A549 (cell line): ENCODE measurements around the gene PIF1. TPM values are rescaled to one million over a fixed set of nuclear protein-coding genes. Genes with fewer than 3 reads are reported as not detected.

Source experiments
- ATAC-seq, 2 experiments: fragments of 200-7000 bp in 1 of 2; fragments of >200 bp in 1 of 2; cut with Nextera tagmentation in 1 of 2; cut with Tn5 transposase in 1 of 2; 3 replicates each; pipeline versions ENCODE4 v1.8.0 to v1.9.1; 2018 to 2020; ENCODE audit warnings: mild to moderate bottlenecking in 1 of 2, moderate library complexity in 1 of 2
- CTCF ChIA-PET: fragments of 300-600 bp; sonication (Branson Sonifier 250); formaldehyde crosslinking; extraction: SDS; loops from one replicate; lab custom pipeline; 2021; ENCODE audit warnings: antibody characterized with exemption, inconsistent platforms; lab: Yijun Ruan, JAX
- POLR2A ChIA-PET: fragments of 350-600 bp; formaldehyde crosslinking; extraction: SDS; loops from one replicate; lab custom pipeline; 2021; ENCODE audit warnings: antibody characterized with exemption, inconsistent platforms; lab: Yijun Ruan, JAX
- DNase-seq, 2 experiments: peaks; one replicate each; pipeline versions ENCODE4 v3.0.0 to v3.0.0-alpha.2; 2011 to 2016; ENCODE audit warnings: low read depth in 1 of 2, low spot score in 1 of 2
- FAIRE-seq: peaks from 2 replicates; lab custom pipeline; 2011; peaks lifted over from hg19 to GRCh38; lab: Jason Lieb, UNC
- H3K27ac ChIP-seq, 2 experiments: fragments of >200 bp; sonication (Bioruptor Twin); formaldehyde crosslinking; 3 replicates each; pipeline ENCODE4 v1.5.1; 2016 to 2017
- H3K4me1 ChIP-seq: fragments of >200 bp; sonication (Bioruptor Twin); formaldehyde crosslinking; 3 replicates; pipeline ENCODE4 v1.6.1; 2016
- H3K4me2 ChIP-seq: fragments of >200 bp; sonication (Bioruptor Twin); formaldehyde crosslinking; 3 replicates; pipeline ENCODE4 v1.6.1; 2016
- H3K4me3 ChIP-seq: fragments of >200 bp; sonication (Bioruptor Twin); formaldehyde crosslinking; 3 replicates; pipeline ENCODE4 v1.5.1; 2016
- H3K9me3 ChIP-seq: fragments of >200 bp; sonication (Bioruptor Twin); formaldehyde crosslinking; 3 replicates; pipeline ENCODE4 v1.6.1; 2016
- BCL3 ChIP-seq: fragments of >200 bp; sonication (Bioruptor Twin); formaldehyde crosslinking; IDR thresholded peaks from 3 replicates; pipeline ENCODE4 v1.6.1; 2016
- CTCF ChIP-seq: fragments of >200 bp; sonication (Bioruptor Twin); formaldehyde crosslinking; IDR thresholded peaks from 3 replicates; pipeline ENCODE4 v1.5.1; 2016
- EHMT2 ChIP-seq: fragments of 200-600 bp; sonication (generic); IDR thresholded peaks from 2 replicates; pipeline ENCODE4 v1.6.1; 2016; ENCODE audit warnings: antibody characterized with exemption, low read depth, mild to moderate bottlenecking, moderate library complexity
- ELK1 ChIP-seq: fragments of 150-350 bp; IDR thresholded peaks from 2 replicates; pipeline ENCODE4 v1.6.1; 2014; ENCODE audit warnings: low read depth, mild to moderate bottlenecking, low read length
- ESRRA ChIP-seq: fragments of 150-350 bp; IDR thresholded peaks from 2 replicates; pipeline ENCODE4 v1.6.1; 2014; ENCODE audit warnings: mild to moderate bottlenecking, low read length, borderline replicate concordance
- FOSB ChIP-seq: fragments of 250-450 bp; sonication (Bioruptor Pico); IDR thresholded peaks from 2 replicates; pipeline ENCODE4 v1.5.0; 2020; ENCODE audit warnings: mild to moderate bottlenecking, moderate library complexity
- FOSL2 ChIP-seq, 2 experiments: fragments of 450-650 bp in 1 of 2; fragments of >200 bp in 1 of 2; sonication (Bioruptor Twin) in 1 of 2; formaldehyde crosslinking; IDR thresholded peaks; 2 replicates each; pipeline versions ENCODE4 v1.5.0 to v1.6.1; 2016 to 2020; ENCODE audit warnings: mild to moderate bottlenecking in 1 of 2, moderate library complexity in 1 of 2
- GATA3 ChIP-seq: IDR thresholded peaks from 2 replicates; pipeline ENCODE4 v1.6.1; 2012; ENCODE audit warnings: borderline replicate concordance
- HEYL ChIP-seq: fragments of 250-450 bp; sonication (Bioruptor Pico); IDR thresholded peaks from 2 replicates; pipeline ENCODE4 v1.8.0; 2021; ENCODE audit warnings: mild to moderate bottlenecking, moderate library complexity
- HOXA7 ChIP-seq: fragments of 250-450 bp; sonication (Bioruptor Pico); IDR thresholded peaks from 2 replicates; pipeline ENCODE4 v1.5.0; 2020; ENCODE audit warnings: mild to moderate bottlenecking, moderate library complexity
- JUN ChIP-seq, 2 experiments: fragments of >200 bp; sonication (Bioruptor Twin); formaldehyde crosslinking; IDR thresholded peaks; 2 replicates in 1 of 2; 3 replicates in 1 of 2; pipeline ENCODE4 v1.6.1; 2016 to 2017
- KDM1A ChIP-seq: fragments of 200-600 bp; sonication (generic); IDR thresholded peaks from 2 replicates; pipeline ENCODE4 v1.6.1; 2016; ENCODE audit warnings: low read depth, mild to moderate bottlenecking
- MAFK ChIP-seq: fragments of 450-650 bp; IDR thresholded peaks from 2 replicates; pipeline ENCODE4 v1.6.1; 2014; ENCODE audit not compliant: partially characterized antibody
- NFE2L2 ChIP-seq: fragments of 150-350 bp; conservative IDR thresholded peaks from 2 replicates; pipeline ENCODE4 v1.6.1; 2014; ENCODE audit warnings: low read length
- NPAS2 ChIP-seq: fragments of 250-450 bp; sonication (Bioruptor Pico); IDR thresholded peaks from 2 replicates; pipeline ENCODE4 v1.8.0; 2022; ENCODE audit warnings: mild to moderate bottlenecking, moderate library complexity, borderline replicate concordance
- PHF8 ChIP-seq: fragments of 200-600 bp; sonication (generic); IDR thresholded peaks from 2 replicates; pipeline ENCODE4 v1.6.1; 2016; ENCODE audit warnings: low read depth, mild to moderate bottlenecking, antibody characterized with exemption, moderate library complexity, borderline replicate concordance
- POLR2A ChIP-seq: IDR thresholded peaks from 2 replicates; pipeline ENCODE4 v1.6.1; 2012; ENCODE audit warnings: mild to moderate bottlenecking, low read length
- RAD21 ChIP-seq, 2 experiments: fragments of >200 bp in 1 of 2; sonication (Bioruptor Twin) in 1 of 2; formaldehyde crosslinking in 1 of 2; IDR thresholded peaks in 1 of 2; conservative IDR thresholded peaks in 1 of 2; 2 replicates in 1 of 2; 3 replicates in 1 of 2; pipeline ENCODE4 v1.6.1; 2012 to 2018; ENCODE audit warnings: inconsistent platforms in 1 of 2
- RFX5 ChIP-seq: fragments of 450-650 bp; IDR thresholded peaks from 2 replicates; pipeline ENCODE4 v1.7.1; 2014; ENCODE audit warnings: antibody characterized with exemption, mild to moderate bottlenecking, moderate library complexity
- SMC3 ChIP-seq: fragments of >200 bp; sonication (Bioruptor Twin); formaldehyde crosslinking; IDR thresholded peaks from 3 replicates; pipeline ENCODE4 v1.6.1; 2018; ENCODE audit warnings: inconsistent platforms
- TP53 ChIP-seq: fragments of 250-450 bp; sonication (Bioruptor Pico); IDR thresholded peaks from 2 replicates; pipeline ENCODE4 v1.5.0; 2021; ENCODE audit warnings: mild to moderate bottlenecking, moderate library complexity
- ZFP36 ChIP-seq: fragments of 450-650 bp; IDR thresholded peaks from 2 replicates; pipeline ENCODE4 v1.6.1; 2014; ENCODE audit warnings: borderline replicate concordance; ENCODE audit not compliant: partially characterized antibody
- ZSCAN20 ChIP-seq: fragments of 250-450 bp; sonication (Bioruptor Pico); IDR thresholded peaks from 2 replicates; pipeline ENCODE4 v1.8.0; 2022; ENCODE audit warnings: mild to moderate bottlenecking, moderate library complexity
- WGBS: methylation state at CpG from one replicate; pipeline ENCODE4 v1.1.6; 2017; ENCODE audit errors: missing lambda C conversion rate; 5-methylcytosine and 5-hydroxymethylcytosine counted together
- polyA plus RNA-seq, 4 experiments: library from polyadenylated mRNA; depleted of rRNA in 3 of 4; stranded (reverse); fragments of >200 nt; fragmentation: RNase III in 1 of 4; extraction: RNeasy Plus Mini Kit Qiagen cat#74134 plus additional on column Dnase treatment in 1 of 4; gene quantifications; 2 replicates in 3 of 4; 3 replicates in 1 of 4; pipeline ENCODE4 v1.2.3, GENCODE V29; 2011 to 2017
- TF ChIP-seq, protein P1 (sequence below): IDR thresholded peaks from 2 replicates; pipeline ENCODE4 v1.6.1; 2012; ENCODE audit warnings: low read depth, borderline replicate concordance
- TF ChIP-seq, protein P2 (sequence below): IDR thresholded peaks from 2 replicates; pipeline ENCODE4 v1.6.1; 2012

PIF1 gene
- polyA plus RNA-seq, 2 of the 4 experiments (the other 2 are of a cell fraction): 8.5 to 24.9 TPM

DNA sequence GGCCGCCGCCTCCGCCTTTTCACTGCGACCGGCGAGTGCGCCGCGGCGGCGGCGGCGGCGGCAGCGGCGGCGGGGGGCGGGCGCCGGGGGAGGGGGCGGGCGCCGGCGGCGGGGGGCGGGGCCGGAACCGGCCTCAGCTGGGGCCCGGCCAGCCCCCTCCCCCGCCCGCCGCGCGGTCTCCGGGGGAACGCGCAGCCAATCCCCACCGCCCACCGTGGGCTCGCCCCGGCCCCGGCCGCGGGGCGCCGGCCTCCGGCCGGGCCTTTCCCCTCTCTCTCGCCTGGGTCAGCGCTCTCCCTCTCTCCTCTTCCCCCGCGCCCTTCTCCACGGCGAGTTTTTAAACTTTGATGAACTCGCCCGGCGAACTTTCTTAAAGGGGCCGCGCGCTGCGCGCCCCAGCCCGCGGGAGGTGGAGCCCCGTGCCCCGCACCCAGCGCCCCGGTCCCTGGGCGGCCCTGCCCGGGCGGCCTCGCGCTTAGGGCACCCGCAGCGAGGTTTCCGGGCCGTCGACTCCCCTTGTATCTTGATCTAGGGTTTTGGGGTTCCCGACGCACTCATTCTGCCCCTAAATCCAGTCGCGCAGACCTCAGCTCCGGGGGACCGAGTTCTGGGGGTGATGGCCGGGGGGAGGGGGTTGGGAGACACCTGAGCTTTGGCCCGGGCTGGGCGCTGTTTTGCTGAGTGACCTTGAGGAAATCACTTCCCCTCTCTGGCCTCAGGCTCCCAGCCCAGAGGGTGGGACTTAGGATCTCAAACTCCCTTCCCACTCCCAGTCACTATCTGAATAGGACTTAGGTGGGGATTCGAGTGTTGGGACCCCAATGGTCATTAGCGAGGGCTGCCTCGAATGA is 49.7 kb downstream of the PIF1 start, which contains the start of gene RBPMS2:
TSS of gene RBPMS2 (minus strand) at position 39 of the 851 bp plus-strand sequence. CDS start 270 bp downstream, outside the sequence.
- H3K9me3 ChIP-seq: no peaks in the 10 kb centered on the region

DNA sequence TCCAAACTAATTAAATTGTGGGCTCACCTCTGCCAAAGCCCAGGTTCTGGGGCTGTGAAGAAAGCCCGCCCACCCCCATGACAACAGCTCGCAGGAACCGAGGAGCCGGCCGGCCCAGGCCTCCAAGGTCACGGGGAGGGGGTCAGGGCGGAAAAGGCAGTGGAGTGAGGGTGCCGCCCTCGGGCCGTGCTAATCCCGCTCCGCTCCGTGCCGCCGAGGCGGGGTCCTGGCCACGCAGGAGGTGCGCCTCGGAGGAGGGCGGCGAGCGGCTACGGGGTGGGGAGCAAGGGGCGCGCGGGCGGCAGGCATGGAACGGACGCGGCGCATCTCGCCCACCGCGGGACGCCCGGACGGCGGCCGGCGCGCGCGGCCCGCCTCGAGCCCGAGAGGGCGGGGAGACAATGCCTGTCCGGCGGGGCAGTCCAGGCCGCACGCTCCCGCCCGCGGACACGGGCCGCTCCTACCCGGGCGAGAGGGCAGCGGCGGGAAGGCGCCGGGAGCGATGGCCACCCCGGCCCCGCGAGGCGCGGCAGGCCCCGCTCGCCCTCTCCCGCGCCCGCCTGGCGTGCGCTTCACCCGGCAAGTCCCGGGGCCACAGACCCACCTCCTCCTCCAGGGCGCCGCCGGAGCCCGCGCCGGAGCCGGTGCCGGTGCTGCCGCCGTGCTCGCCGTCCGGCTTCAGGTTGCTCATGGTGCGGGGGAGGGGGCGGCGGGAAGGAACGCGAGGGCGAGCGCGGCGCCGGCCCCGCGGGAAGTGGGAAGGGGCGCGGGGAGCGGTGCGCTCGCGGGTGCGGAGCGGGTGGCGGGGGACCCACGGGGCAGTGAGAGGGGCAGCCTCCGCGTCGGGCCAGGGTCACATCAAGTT is 50.6 kb downstream of the PIF1 start:
- H3K27ac ChIP-seq: peak overlapping the region; percentile 92 to 93
- no peaks in the 10 kb centered on the region for H3K9me3 ChIP-seq
- 7% methylated on average over 20 of the region's 115 CpGs for WGBS
- H3K4me1 ChIP-seq: peaks cover 11% of the 10 kb centered on the region
- DNase-seq (peak in 1 of 2 experiments; percentile 33), ATAC-seq (peak; percentile 59 to 62), FAIRE-seq (no peak)
- ChIA-PET POLR2A (no interaction called here), CTCF (interaction anchor here (0.7 to 1.9 kb wide), 3 partner anchors 9 to 44 kb away, joined by 3 to 8 read pairs (median 8); no protein-coding TSS in a partner anchor)
- peak overlapping the region; percentile 100 for H3K4me2 ChIP-seq
- H3K4me3 ChIP-seq: peak overlapping the region; percentile 71
- TF ChIP-seq TP53 (CRISPR knock-in tag) (no peak; the same call in 1 of the 2 replicates), MAFK (no peak), POLR2A (peak; percentile 13), ZFP36 (no peak), ELK1 (no peak), PHF8 (no peak), KDM1A (no peak), JUN (IDR thresholded peaks at IDR 0.05) (peak in 1 of 2 experiments; percentile 38; a peak in 2 of 5 replicates), ESRRA (no peak), NPAS2 (CRISPR knock-in tag) (no peak), ZSCAN20 (CRISPR knock-in tag) (no peak), FOSB (CRISPR knock-in tag) (no peak), FOSL2 (IDR thresholded peaks at IDR 0.05) (no peak), FOSL2 (CRISPR knock-in tag; IDR thresholded peaks at IDR 0.05) (no peak)
- TF ChIP-seq, protein P1, sequence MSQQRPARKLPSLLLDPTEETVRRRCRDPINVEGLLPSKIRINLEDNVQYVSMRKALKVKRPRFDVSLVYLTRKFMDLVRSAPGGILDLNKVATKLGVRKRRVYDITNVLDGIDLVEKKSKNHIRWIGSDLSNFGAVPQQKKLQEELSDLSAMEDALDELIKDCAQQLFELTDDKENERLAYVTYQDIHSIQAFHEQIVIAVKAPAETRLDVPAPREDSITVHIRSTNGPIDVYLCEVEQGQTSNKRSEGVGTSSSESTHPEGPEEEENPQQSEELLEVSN: no peak
- TF ChIP-seq, protein P2, sequence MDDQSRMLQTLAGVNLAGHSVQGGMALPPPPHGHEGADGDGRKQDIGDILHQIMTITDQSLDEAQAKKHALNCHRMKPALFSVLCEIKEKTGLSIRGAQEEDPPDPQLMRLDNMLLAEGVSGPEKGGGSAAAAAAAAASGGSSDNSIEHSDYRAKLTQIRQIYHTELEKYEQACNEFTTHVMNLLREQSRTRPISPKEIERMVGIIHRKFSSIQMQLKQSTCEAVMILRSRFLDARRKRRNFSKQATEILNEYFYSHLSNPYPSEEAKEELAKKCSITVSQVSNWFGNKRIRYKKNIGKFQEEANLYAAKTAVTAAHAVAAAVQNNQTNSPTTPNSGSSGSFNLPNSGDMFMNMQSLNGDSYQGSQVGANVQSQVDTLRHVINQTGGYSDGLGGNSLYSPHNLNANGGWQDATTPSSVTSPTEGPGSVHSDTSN: no peak

More for the DNA sequence above, 49.7 kb downstream of the PIF1 start, which contains the start of gene RBPMS2:
- DNase-seq (peak; percentile 37 to 38), ATAC-seq (peak; percentile 44 to 68), FAIRE-seq (no peak)
- ChIA-PET CTCF (no interaction called here), POLR2A (interaction anchor here (0.6 kb wide), 1 partner anchor 11 kb away, joined by 5 read pairs; no protein-coding TSS in a partner anchor)
- H3K4me3 ChIP-seq: peak within 1 kb of the TSS; percentile 71
- peaks cover 11% of the 10 kb centered on the region for H3K4me1 ChIP-seq
- TF ChIP-seq KDM1A (no peak), BCL3 (0 out of 3 replicates have a peak, but pooled peaks have one; percentile 46), GATA3 (no peak), JUN (IDR thresholded peaks at IDR 0.05) (no peak; a peak in 1 of 5 replicates), PHF8 (peak; percentile 60; the same call in 1 of the 2 replicates), HOXA7 (CRISPR knock-in tag) (no peak), FOSB (CRISPR knock-in tag) (no peak), EHMT2 (no peak), RAD21 (conservative IDR thresholded peaks at IDR 0.05 in 1 of 2, IDR thresholded peaks at IDR 0.05 in 1 of 2) (no peak), SMC3 (no peak), NFE2L2 (no peak), CTCF (no peak), POLR2A (no peak), TP53 (CRISPR knock-in tag) (no peak), HEYL (CRISPR knock-in tag) (no peak), RFX5 (no peak)
- WGBS: 9% methylated on average over 48 of the region's 90 CpGs
- H3K27ac ChIP-seq: peak within 1 kb of the TSS; percentile 92 to 93
- peak within 1 kb of the TSS; percentile 100 for H3K4me2 ChIP-seq
